NCI-H446 treated with DMSO at 0.1 percent for 48 hours (cell line): ENCODE measurements around the gene ATP2C2.
"Not testable (repeated sequence)": the region's sequence is repeated elsewhere in the genome, so short reads cannot be mapped to it uniquely, and the experiment has no call there.

Experiments
- DNase-seq: peaks from one replicate; lab custom pipeline; 2025; lab: John Stamatoyannopoulos, UW

The ATP2C2 gene

GRCh38 chr16:84397090-84397489 is 28.8 kb downstream of the ATP2C2 start:
- DNase-seq, result no peak

GRCh38 chr16:84398701-84399100 is 30.4 kb downstream of the ATP2C2 start:
- DNase-seq, result no peak

GRCh38 chr16:84399912-84400311 is 31.6 kb downstream of the ATP2C2 start:
- DNase-seq, result not testable (repeated sequence)

GRCh38 chr16:84403435-84403834 is 35.1 kb downstream of the ATP2C2 start:
- not testable (repeated sequence) for DNase-seq

GRCh38 chr16:84404324-84404723 is 36.0 kb downstream of the ATP2C2 start:
- DNase-seq, result no peak

GRCh38 chr16:84404936-84405639 is 36.8 kb downstream of the ATP2C2 start:
- no peak for DNase-seq

- DNase-seq, result no peak
These were observed 37.9 kb downstream of the ATP2C2 start for GRCh38 chr16:84406006-84406963.

- DNase-seq, result no peak
These were observed 39.4 kb downstream of the ATP2C2 start for GRCh38 chr16:84407588-84408313.

GRCh38 chr16:84408314-84408690 is 40.0 kb downstream of the ATP2C2 start:
- DNase-seq, result no peak

GRCh38 chr16:84408856-84409255 is 40.5 kb downstream of the ATP2C2 start:
- no peak for DNase-seq

GRCh38 chr16:84410361-84411138 is 42.2 kb downstream of the ATP2C2 start:
- DNase-seq, result no peak

- no peak for DNase-seq
These were observed 43.4 kb downstream of the ATP2C2 start for GRCh38 chr16:84411768-84412167.

- no peak for DNase-seq
These were observed 43.9 kb downstream of the ATP2C2 start for GRCh38 chr16:84412262-84412661.

GRCh38 chr16:84413244-84414004 is 45.1 kb downstream of the ATP2C2 start:
- DNase-seq, result no peak

GRCh38 chr16:84414789-84415326 is 46.5 kb downstream of the ATP2C2 start:
- DNase-seq, result no peak

- DNase-seq, result no peak
These were observed 48.3 kb downstream of the ATP2C2 start for GRCh38 chr16:84416407-84417321.

- no peak for DNase-seq
These were observed 49.9 kb downstream of the ATP2C2 start for GRCh38 chr16:84418056-84418849.

GRCh38 chr16:84419730-84420129 is 51.4 kb downstream of the ATP2C2 start:
- DNase-seq, result no peak

GRCh38 chr16:84420556-84420955 is 52.2 kb downstream of the ATP2C2 start:
- not testable (repeated sequence) for DNase-seq
